ENCODE data around the gene RIC1.
A peak's percentile ranks its signal among the peaks of the same experiment; 100 is the strongest.
"Not testable (repeated sequence)": the region's sequence is repeated elsewhere in the genome, so short reads cannot be mapped to it uniquely, and the experiment has no call there.

RIC1 gene

GRCh38 chr9:5626727-5627634 lies 1.9 kb upstream of the RIC1 start:
- peak; percentile 39 for DNase-seq

- DNase-seq: not testable (repeated sequence)
Observed at GRCh38 chr9:5627686-5628085, 1.2 kb upstream of the RIC1 start.

- no peak for DNase-seq
Observed at GRCh38 chr9:5628183-5628529, 751 bp upstream of the RIC1 start.

GRCh38 chr9:5629312-5630080 lies 589 bp downstream of the RIC1 start:
- peak; percentile 48 for DNase-seq

GRCh38 chr9:5630081-5630507 lies 1.2 kb downstream of the RIC1 start:
- no peak for DNase-seq

GRCh38 chr9:5631026-5631425 lies 2.1 kb downstream of the RIC1 start:
- no peak for DNase-seq

- DNase-seq: no peak
Observed at GRCh38 chr9:5632540-5632939, 3.6 kb downstream of the RIC1 start.

GRCh38 chr9:5633243-5633642 lies 4.3 kb downstream of the RIC1 start:
- no peak for DNase-seq

GRCh38 chr9:5635390-5635789 lies 6.5 kb downstream of the RIC1 start:
- DNase-seq: no peak

- no peak for DNase-seq
Observed at GRCh38 chr9:5639816-5640215, 10.9 kb downstream of the RIC1 start.

- no peak for DNase-seq
Observed at GRCh38 chr9:5642170-5642569, 13.3 kb downstream of the RIC1 start.

- no peak for DNase-seq
Observed at GRCh38 chr9:5643005-5643624, 14.2 kb downstream of the RIC1 start.

- no peak for DNase-seq
Observed at GRCh38 chr9:5644501-5644900, 15.6 kb downstream of the RIC1 start.

- no peak for DNase-seq
Observed at GRCh38 chr9:5646116-5646515, 17.2 kb downstream of the RIC1 start.

GRCh38 chr9:5650356-5651105 lies 21.6 kb downstream of the RIC1 start:
- DNase-seq: no peak

GRCh38 chr9:5651246-5651645 lies 22.3 kb downstream of the RIC1 start:
- DNase-seq: no peak

- no peak for DNase-seq
Observed at GRCh38 chr9:5652821-5653220, 23.9 kb downstream of the RIC1 start.

GRCh38 chr9:5662804-5663203 lies 33.9 kb downstream of the RIC1 start:
- DNase-seq: not testable (repeated sequence)

GRCh38 chr9:5665059-5665458 lies 36.2 kb downstream of the RIC1 start:
- DNase-seq: no peak

- no peak for DNase-seq
Observed at GRCh38 chr9:5667391-5667790, 38.5 kb downstream of the RIC1 start.

- DNase-seq: no peak
Observed at GRCh38 chr9:5670079-5670478, 41.2 kb downstream of the RIC1 start.

- DNase-seq: no peak
Observed at GRCh38 chr9:5671711-5672353, 42.9 kb downstream of the RIC1 start.
